Left ventricle myocardium inferior (tissue), 1 donor: ENCODE measurements around the gene CYP26A1. TPM values are rescaled to one million over a fixed set of nuclear protein-coding genes. Genes with fewer than 3 reads are reported as not detected.
"Not testable (repeated sequence)": the region's sequence is repeated elsewhere in the genome, so short reads cannot be mapped to it uniquely, and the experiment has no call there.

Source experiments
- DNase-seq: peaks from one replicate; pipeline ENCODE4 v3.0.0-alpha.2; 2020
- H3K27ac ChIP-seq: fragments of 200-600 bp; replicated peaks from 2 replicates; pipeline ENCODE4 v1.8.0; 2021
- H3K27me3 ChIP-seq: fragments of 200-600 bp; 2 replicates; pipeline ENCODE4 v1.8.0; 2021; ENCODE audit warnings: low read depth
- H3K36me3 ChIP-seq: fragments of 200-600 bp; 2 replicates; pipeline ENCODE4 v1.8.0; 2021
- H3K4me1 ChIP-seq: fragments of 200-600 bp; 2 replicates; pipeline ENCODE4 v1.8.0; 2021
- H3K4me3 ChIP-seq: fragments of 200-600 bp; 2 replicates; pipeline ENCODE4 v1.8.0; 2021; ENCODE audit warnings: mild to moderate bottlenecking, moderate library complexity
- H3K9me3 ChIP-seq: fragments of 200-600 bp; replicated peaks from 2 replicates; pipeline ENCODE4 v1.8.0; 2021
- intact Hi-C: fragments of 100-400 bp; cut with micrococcal nuclease; formaldehyde crosslinking; loops from one replicate; pipeline ENCODE4 v1.11.0; 2022
- total RNA-seq: library from RNA; stranded (reverse); fragmentation: NEBNext Ultra II Directional; extraction: Animal tissue kit (Norgen Biotek cat#: 25700); gene quantifications from one replicate; pipeline ENCODE4 v1.2.1, GENCODE V29; 2021
- TF ChIP-seq, protein P1 (sequence below): fragments of 200-600 bp; IDR thresholded peaks from 2 replicates; pipeline ENCODE4 v1.8.0; 2021; ENCODE audit warnings: antibody characterized with exemption, mild to moderate bottlenecking, borderline replicate concordance
- donor health status: DM: no; HTN: yes; CAD: no; lungs with severe emphysema.

Gene CYP26A1
- total RNA-seq, 1 donor from 2014 or later: not detected

GRCh38 chr10:93099670-93100069, 26.0 kb downstream of the CYP26A1 start:
- intact Hi-C loops: no loop called here
- no peak overlapping the region for H3K27ac ChIP-seq
- no peak for DNase-seq

GRCh38 chr10:93101148-93101547, 27.5 kb downstream of the CYP26A1 start:
- DNase-seq, H3K27ac ChIP-seq, H3K4me3 ChIP-seq, H3K36me3 ChIP-seq, H3K4me1 ChIP-seq, intact Hi-C loops: not testable (repeated sequence)
- H3K9me3 ChIP-seq: peaks cover 16% of the 10 kb centered on the region
- peaks cover 11% of the 10 kb centered on the region for H3K27me3 ChIP-seq

More at GRCh38 chr10:93099670-93100069, 26.0 kb downstream of the CYP26A1 start:
- Histone ChIP-seq H3K9me3 (peaks cover 13% of the 10 kb centered on the region), H3K27me3 (peaks cover 11% of the 10 kb centered on the region), H3K4me3 (no peak overlapping the region), H3K4me1 (no peaks in the 10 kb centered on the region), H3K36me3 (no peaks in the 10 kb centered on the region)
- TF ChIP-seq, protein P1, sequence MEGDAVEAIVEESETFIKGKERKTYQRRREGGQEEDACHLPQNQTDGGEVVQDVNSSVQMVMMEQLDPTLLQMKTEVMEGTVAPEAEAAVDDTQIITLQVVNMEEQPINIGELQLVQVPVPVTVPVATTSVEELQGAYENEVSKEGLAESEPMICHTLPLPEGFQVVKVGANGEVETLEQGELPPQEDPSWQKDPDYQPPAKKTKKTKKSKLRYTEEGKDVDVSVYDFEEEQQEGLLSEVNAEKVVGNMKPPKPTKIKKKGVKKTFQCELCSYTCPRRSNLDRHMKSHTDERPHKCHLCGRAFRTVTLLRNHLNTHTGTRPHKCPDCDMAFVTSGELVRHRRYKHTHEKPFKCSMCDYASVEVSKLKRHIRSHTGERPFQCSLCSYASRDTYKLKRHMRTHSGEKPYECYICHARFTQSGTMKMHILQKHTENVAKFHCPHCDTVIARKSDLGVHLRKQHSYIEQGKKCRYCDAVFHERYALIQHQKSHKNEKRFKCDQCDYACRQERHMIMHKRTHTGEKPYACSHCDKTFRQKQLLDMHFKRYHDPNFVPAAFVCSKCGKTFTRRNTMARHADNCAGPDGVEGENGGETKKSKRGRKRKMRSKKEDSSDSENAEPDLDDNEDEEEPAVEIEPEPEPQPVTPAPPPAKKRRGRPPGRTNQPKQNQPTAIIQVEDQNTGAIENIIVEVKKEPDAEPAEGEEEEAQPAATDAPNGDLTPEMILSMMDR: no peak

GRCh38 chr10:93103953-93104352, 30.3 kb downstream of the CYP26A1 start:
- H3K27ac ChIP-seq: no peak overlapping the region
- no peak for DNase-seq
- H3K4me1 ChIP-seq: no peaks in the 10 kb centered on the region
- intact Hi-C loops: no loop called here
- H3K27me3 ChIP-seq: peaks cover 4% of the 10 kb centered on the region
- TF ChIP-seq, protein P1: no peak
- H3K36me3 ChIP-seq: no peaks in the 10 kb centered on the region
- H3K4me3 ChIP-seq: no peak overlapping the region
- peaks cover 16% of the 10 kb centered on the region for H3K9me3 ChIP-seq

GRCh38 chr10:93106631-93107072, 33.0 kb downstream of the CYP26A1 start:
- Histone ChIP-seq H3K27me3 (peaks cover 4% of the 10 kb centered on the region), H3K27ac (no peak overlapping the region), H3K36me3 (no peaks in the 10 kb centered on the region), H3K4me3 (no peak overlapping the region), H3K4me1 (no peaks in the 10 kb centered on the region), H3K9me3 (peaks cover 16% of the 10 kb centered on the region)
- TF ChIP-seq, protein P1: no peak
- intact Hi-C loops: no loop called here
- DNase-seq: no peak

DNA sequence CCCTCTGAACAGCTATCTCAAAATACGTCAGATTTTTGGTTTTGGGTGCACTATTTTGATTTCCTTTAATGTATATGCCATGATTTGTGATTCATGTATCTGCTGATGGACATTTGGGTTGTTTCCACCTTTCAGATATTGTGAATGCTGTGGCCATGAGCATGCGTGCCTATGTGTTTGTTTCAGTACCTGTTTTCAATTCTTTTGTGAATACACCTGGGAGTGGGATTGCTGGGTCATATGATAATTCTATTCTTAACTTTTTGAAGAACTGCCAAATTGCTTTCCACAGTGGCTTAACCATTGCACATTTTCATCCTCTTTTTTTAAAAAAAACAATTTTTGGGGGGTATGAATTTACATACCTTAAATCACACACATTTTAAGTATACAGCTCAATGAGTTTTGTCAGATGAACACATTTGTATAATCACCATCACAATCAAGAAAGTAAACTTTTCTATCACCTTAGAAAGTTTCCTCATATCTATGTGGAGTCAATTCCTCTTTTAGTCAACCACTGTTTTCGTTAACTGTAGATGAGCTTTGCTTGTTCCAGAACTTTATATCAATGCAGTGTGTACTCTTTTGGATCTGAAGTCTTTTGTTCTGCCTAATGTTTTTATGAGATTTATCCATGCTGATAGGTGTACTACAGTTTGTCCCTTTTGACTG, 36.9 kb downstream of the CYP26A1 start:
- intact Hi-C loops: no loop called here
- Histone ChIP-seq H3K4me1 (no peaks in the 10 kb centered on the region), H3K9me3 (no peaks in the 10 kb centered on the region), H3K36me3 (no peaks in the 10 kb centered on the region), H3K27ac (no peak overlapping the region), H3K4me3 (no peak overlapping the region), H3K27me3 (peaks cover 37% of the 10 kb centered on the region)
- TF ChIP-seq, protein P1: no peak
- DNase-seq: no peak

DNA sequence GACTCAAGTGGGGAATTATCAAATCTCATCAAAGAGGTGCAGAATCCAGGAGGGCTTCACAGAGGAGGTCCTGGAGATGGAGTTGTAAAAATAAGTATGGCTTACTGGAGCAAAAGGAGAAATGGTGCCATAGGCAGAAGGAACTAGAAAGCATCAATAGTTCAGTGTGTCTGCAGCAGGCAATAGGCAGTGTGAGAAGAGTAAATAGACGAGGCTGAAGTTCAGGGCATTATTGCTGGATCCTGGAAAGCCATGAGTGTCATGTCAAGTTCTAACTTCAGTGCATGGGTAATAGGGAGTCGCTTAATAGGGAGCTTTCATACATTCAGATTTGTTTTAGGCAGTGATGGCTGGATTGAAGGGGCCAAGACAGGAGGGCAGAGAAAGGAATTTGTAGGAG, 39.3 kb downstream of the CYP26A1 start:
- no peak for DNase-seq
- Histone ChIP-seq H3K27ac (no peak overlapping the region), H3K27me3 (peaks cover 37% of the 10 kb centered on the region), H3K9me3 (no peaks in the 10 kb centered on the region), H3K4me3 (no peak overlapping the region), H3K36me3 (no peaks in the 10 kb centered on the region), H3K4me1 (no peaks in the 10 kb centered on the region)
- TF ChIP-seq, protein P1: no peak
- intact Hi-C loops: no loop called here
